ENCODE results near the gene MPND.

The MPND gene

DNA sequence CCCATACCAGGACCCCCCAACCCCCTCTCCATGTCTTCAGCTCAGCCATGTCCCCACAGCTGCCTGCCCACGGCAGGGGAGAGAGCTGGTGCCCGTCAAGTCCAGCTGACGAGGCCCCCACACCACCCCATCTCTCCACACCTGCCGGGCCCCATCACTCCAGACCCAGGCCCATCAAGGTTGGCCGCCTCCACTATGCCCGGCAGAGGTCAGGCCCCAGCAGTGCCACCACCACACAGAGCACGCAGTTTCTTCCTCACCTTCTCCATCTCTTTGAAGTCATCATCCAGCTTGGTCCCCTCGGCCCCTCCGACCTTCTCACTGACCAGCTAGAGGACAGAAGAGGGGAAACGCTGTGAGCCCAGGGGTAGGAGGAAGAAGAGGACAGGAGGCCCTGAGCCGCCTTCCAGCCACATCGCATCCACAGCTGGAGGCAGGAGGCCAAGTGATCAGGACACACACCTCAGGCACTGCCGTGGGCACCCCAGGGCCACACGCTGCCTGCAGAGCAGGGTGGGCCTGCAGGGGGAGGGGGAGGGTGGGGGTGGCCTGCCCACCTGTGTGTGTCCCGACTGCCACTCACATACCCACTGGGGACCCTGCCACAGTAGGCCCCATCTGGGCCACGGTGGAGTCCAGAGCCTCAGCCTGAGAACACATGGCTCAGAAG is 23.4 kb downstream of the MPND start:
- no peak for DNase-seq (ENCODE audit: low read depth)

DNA sequence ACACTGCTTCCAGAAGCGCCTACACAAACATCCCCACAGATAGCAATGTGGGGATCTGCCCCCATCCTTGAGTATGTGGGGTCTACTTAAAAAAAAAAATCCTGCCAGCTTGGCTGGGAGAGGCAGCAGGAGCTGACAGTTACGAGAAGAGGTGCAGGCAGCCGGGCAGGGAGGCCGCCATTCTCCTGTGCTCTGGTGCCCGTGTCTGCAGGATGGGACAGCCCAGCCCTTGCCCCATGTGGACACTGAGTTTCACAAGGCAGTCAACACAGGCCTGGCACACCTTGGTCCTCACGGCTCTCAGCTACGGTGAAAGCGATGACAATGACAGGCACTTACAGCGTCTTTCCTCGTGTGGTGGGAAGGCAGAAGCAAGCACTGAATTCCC is 24.0 kb downstream of the MPND start:
- DNase-seq (ENCODE audit: low read depth) = no peak

DNA sequence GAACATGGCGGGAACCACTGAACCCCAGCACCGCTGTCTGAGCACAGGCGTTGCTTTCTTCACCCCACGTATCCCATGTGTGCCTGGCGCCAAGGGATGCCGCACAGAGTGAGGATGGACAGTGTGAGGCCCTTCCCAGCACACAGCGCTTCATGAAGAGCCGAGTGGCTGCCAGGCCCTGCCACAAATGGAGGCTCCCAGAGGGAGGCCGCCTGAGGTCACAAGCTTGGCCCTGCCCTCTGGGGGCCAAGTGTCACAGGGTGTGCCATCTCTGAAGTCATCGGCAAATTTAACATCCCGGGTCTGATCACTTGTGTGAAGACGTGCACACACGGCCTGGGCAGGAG is 24.4 kb downstream of the MPND start:
- DNase-seq (ENCODE audit: low read depth) = no peak

DNA sequence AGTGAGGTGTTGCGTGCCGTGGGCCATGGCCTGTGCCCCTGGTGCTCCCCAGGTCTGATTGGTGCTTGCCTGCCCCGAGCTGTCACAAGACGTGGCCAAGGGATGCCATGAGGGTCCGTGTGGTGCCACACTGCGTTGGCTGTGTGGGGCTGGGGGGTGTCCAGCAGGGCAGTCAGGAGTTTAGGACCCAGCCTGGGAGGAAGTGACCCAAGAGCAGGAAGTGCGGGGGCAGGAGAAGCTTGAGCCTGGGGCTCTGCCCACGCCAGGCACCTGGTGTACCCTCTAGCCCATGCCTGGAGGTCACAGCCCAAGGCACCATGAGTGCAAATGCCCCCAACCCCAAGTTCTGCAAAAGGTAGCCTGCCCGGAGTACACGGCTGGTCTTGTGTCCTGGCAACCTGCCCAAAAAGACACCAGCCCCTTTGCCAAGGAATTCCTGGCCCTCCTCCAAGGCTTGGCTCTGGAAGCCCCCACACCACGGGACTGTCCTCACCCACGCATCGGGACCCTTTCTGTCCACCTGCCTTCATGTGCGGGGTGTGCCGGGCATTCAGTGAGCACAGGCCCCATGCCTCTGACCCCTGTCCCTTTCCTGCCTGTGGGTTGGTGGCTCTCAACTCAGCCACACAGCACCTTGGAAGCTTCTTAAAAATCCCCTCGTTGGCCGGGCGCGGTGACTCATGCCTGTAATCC is 24.9 kb downstream of the MPND start:
- DNase-seq (ENCODE audit: low read depth) = no peak

DNA sequence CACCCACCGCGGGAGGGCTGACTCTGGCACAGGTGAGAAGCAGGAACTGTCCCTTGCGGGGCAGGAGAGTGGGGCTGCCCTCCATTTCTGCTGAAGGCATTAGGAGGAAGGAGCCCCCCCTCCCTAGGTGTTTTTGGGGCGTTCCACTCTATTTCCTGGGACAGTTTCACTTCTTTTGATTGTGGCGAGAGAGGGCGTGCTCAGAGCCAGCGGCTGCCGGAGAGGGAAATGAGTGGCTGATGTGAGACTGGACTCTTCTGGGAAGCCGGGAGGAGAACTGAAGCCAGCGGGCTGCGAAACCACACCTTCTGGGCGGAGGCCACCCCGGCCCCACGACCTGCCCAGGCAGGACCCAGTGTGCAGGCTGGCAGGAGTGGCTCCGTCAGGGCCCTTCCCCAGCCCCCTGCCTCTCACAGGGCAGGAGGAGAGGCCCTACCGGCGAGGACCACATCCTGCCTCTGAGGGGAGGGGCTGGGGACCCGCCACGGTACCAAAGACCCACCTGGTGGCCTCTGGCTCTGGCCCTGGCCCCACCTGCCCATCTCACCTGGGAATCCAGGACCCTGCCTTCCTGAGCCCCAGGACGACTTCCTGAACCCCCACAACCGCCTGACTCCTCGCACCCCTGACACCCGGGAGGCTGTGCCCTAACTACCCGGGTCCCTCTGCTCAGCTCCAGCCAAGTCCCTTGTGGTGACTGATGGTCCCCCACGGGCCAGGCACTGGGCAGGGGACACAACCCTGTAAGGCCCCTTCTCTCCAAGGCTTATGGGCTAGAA is 25.9 kb downstream of the MPND start:
- peak; percentile 47 for DNase-seq (ENCODE audit: low read depth)

DNA sequence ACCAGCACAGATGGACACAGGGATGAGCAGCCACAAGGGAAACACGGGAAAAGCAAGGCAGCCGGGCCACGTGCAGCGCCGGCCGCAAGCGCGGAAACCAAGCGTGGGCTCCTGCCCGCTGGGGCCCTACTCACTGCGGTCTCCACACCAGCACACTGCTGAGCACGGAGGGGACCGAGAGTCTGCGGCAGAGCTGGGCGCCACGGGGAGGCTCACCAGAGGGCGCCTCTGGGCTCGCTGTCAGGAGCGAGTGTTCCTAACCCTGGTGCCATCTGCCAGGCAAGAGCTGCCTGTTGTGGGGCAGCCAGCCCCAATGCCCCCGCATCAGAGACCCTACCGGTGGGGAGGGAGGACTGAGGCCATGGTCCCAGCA is 26.5 kb downstream of the MPND start:
- DNase-seq (ENCODE audit: low read depth) = peak; percentile 66

DNA sequence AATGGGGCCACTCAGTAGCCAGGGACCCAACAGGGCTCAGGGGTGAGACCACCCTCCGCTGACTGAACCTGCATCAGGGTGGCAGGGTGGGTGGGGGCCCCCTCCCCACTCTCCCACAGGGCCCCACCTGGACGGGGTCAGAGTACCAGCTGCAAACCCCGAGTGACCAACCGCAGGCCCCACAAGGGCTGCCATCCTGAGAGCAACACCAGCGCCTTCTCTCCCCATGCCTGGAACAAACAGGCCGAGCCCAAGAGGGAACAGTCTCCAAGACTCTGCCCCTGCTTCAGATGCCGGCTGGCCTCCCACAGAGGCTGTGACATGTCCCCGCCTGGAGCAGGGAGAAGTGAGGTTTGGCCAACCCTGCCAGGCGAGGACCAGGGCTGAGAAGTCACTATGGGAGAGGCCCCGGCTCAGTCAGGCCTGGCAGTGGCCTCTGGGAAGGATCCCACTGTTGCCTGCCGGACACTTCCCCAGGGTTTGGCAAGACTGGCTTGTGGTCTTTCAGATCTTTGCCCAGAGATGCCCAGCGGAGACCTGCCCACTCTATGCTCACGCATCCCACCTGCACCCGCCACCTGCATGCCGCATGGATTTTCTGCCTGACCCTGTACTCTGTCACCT is 27.2 kb downstream of the MPND start:
- DNase-seq (ENCODE audit: low read depth) = no peak

DNA sequence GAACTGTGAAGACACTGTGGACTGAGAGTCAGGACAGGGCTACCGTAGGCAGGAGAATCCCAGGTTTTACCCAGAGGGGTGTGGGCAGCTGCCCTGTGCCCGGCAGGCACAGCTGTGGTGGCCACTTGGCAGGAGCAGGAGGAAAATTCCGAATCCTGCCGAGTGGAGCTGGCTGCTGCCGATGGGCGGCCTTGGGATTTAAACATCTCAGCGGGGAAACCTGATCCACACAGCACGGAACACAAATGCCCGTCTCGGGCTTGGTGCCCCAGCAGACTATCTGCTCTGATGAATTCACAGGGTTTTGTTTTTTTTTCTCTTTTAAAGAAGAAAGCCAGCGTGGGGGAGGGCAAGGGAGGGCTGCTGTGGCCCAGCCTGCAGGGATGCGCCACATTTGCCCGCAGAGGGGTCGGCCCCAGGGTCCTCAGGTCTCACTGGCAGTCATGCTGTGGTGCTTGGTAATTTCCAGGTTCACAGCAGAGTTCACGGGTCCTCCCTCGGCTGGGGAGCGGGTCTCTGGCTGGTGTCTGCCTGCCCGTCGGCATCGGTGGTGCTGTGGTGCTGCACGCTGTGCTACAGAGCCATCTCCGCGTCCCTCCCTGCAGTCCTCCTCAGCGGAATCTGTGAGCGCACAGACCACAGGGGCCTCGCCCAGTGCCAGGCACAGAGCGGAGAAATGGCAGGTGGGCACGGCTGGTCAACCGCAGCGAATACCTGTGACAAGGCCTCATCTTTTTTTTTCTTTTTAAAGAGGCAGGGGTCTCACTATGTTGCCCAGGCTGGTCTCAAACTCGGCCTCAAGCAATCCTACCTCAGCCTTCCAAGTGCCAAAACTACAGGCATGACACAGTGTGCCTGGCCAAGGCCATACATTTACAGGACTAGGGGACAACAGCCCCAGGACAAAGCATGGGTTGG is 28.1 kb downstream of the MPND start:
- no peak for DNase-seq (ENCODE audit: low read depth)

DNA sequence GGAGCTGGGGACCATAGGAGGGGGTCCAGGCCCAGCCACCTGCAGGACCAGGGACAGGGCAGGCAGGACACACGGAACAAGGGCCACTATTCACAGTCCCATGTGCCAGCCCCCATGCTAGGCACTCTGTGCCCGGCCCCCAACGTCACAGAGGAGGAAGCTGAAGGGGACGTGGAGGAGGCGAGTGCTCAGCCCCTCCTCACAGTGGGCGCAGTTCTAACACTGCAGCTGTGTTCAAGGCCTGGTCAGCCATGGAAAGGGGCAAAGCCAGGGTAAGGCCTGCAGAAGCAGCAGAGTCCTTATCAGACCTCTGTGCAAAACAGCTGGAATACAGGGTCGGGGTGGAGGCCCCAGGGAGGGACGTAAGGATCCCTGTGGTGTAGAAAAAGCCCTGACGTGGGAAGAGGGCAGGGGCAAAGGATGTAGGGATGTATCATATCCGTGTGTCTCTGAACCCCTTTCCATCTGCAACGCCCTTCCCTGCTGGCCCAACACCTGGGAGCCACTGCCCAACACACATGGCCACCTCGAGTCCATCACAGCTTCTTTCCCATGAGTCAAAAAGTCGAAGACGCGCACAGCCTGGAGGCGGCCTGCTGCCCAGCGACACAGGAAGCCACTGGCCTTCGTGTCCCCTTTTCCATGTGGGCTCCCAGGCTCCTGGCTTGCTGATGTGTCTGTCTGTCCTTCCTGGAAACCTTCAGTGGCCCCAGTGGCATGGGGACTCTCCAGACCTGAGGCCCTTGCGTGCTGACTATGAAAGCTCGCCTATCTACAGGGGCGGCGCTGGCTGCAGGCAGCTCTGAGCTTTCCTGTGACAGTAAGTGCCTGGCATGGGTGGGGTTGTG is 29.0 kb downstream of the MPND start:
- no peak for DNase-seq (ENCODE audit: low read depth)

DNA sequence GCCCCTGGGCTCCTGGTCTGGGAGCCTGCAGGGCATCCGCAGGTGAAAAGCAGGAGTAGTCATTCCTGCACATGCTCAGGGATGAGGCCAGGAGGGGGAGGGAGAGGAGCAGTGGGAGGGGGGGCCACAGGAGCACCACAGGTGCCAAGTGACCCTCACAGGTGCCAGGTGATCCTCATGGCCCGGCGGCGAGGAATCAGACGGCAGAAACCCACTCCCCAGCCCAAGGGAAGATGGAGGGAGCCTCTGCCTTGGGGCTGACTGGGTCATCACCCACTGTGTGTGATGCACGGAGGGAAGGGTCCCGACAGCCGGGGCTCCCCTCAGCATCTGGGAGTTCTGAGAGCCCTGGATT is 29.6 kb downstream of the MPND start:
- no peak for DNase-seq (ENCODE audit: low read depth)

DNA sequence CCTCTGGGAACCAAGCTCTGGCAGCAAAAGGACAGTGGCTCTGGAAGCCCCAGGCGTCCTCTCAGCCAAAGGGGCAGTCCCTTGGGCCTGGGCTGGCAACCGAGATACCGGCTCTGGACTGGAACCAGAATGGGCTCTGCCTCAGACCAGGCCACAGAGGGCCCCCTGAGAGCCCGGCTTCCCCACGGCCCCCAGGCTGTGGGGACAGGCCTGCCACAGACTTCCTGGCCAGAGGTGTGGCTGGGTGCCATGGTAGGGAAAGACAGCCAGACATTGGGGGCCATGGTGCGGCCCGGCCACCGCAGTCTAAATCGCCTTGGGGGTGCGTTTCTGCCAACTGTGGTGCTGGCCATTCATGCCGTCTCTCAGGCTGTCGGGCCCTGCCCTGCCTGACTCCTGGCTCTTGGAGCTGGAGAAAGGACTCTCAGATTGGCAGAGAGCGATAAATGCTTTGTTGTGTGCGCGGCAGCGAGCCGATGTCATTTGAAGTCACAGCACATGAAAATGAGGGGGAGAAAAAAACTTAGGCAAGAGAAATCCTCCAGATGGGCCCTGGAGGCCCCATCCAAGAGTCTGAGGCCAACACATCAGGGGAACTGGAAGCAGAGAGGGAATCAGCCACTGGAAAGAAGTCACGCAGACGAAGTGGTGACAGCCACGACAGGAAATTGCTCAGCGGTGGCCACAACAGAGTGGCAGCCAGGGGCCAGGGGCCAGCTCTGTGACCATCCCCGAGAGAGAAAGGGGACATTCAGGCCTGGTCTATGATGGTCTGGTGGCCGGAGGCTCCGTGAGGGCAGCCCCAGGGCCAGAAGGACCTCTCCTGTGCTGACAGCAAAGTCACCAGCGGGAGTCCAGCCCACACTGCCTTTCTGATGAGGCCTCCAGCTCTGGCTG is 30.5 kb downstream of the MPND start:
- no peak for DNase-seq (ENCODE audit: low read depth)

DNA sequence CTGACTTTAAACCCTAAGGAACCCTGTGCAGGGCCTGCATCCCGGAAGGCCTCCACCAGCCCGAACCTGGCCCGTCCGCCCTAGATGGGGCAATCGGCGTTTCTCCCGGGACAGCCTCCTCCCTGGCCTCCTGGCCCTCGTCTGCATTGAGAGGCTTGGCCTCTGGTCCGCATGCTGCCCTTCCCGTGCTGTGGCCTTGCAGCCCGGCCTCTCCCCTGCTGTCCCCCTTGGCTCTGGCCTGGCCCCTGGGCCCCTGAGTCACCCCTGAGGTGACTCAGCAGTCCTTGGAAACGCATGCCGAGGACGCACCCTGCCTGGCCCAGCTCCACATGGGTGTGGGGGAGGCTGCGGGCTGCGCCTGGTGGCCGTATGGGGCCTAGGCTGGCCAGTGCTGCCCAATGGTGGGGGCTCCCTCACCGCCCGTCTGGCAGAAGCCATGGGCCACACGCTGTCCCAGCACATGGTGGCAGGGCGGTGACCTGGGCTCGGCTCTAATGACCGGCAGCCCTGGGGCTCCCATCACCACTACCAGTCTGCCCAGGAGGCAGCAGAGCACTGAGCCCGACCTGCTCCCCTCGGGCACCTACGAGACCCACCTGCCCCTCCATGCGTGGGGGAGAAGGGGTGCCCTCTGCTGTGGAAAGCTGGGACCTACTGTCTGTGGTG is 31.3 kb downstream of the MPND start:
- DNase-seq (ENCODE audit: low read depth) = no peak

DNA sequence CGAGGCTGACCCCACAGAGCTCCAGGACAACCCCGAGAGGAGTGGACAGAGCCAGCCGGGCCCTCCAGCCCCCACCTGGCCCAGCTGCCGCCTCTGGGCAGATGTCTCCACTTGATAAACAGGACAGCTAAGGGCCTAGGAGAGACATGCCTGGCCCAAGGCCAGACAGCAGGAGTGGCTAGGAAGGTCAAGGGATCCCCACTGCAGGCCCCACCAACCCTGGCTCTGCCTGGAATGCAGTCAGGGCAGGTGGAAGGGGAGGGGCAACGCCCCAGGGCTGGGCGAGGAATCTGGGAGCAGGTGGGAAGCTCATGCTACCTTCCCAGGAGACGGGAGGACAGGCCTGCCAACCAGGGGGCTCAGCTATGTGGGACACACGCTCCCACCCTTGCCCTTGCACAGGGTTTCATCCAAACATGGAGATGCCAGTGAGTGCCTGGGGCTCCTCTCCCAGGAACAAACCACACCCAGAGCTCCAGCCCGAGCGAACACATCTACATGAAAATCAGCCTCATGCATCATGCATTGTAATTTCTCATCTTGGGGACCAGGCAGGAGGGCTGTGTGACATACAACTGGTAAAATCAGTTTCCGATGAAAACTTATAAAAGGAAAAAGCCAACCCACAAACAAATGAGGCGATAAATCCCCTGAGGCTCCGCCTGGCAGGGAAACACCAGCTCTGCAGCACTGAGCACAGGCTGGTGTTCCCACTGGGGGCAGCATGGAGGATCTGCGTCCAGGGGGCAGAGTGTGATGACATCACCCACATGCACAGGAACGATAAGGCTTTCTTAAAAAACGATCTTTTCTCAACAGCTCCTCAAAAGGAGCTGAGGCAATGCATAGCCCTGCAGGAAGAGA is 32.0 kb downstream of the MPND start:
- no peak for DNase-seq (ENCODE audit: low read depth)

DNA sequence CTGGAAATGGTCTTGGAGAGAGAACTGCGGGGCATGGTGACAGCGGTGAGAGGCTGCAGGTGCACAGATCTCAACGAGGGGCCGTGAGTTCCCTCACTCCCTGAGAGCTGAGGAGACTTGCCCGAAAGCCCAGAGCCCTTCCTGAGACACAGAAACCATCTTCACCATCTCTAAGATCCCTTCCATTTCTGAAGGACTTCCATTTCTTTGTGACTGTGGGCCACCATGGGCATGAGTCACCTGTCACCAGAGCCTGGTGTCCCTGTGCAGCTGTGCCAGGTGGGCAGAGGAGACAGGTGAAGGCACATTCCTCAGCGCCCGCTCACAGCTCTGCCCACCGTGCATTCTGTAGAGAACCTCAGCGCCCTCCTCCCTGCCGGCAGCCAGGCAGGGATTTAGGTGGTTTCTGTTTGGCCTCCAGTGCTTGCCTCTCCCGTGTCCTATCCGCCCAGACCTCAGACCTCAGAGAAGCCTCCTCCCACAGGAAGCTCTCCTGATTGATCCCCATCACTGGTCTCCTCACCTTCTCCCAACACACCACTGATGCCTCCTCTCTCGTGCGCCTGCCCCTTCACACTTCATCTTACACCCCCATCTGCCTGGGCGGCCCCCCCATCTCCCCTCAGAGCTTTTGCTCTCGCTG is 32.8 kb downstream of the MPND start:
- no peak for DNase-seq (ENCODE audit: low read depth)

DNA sequence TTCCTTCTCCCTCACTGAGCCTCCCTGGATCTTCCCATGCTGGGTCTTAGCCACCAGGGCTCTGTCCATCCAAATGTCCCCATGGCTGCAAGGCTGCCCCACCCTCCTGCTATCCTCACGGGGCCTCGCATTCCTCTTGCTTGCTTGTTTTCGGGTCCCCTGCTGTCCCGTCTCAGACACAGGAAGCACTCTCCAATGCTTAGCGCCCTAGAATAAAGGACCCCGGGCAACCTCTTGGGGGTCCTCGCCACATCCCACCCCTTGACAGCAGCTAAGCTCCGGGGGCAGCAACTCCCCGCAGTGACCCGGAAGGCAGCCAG is 33.3 kb downstream of the MPND start:
- no peak for DNase-seq (ENCODE audit: low read depth)

DNA sequence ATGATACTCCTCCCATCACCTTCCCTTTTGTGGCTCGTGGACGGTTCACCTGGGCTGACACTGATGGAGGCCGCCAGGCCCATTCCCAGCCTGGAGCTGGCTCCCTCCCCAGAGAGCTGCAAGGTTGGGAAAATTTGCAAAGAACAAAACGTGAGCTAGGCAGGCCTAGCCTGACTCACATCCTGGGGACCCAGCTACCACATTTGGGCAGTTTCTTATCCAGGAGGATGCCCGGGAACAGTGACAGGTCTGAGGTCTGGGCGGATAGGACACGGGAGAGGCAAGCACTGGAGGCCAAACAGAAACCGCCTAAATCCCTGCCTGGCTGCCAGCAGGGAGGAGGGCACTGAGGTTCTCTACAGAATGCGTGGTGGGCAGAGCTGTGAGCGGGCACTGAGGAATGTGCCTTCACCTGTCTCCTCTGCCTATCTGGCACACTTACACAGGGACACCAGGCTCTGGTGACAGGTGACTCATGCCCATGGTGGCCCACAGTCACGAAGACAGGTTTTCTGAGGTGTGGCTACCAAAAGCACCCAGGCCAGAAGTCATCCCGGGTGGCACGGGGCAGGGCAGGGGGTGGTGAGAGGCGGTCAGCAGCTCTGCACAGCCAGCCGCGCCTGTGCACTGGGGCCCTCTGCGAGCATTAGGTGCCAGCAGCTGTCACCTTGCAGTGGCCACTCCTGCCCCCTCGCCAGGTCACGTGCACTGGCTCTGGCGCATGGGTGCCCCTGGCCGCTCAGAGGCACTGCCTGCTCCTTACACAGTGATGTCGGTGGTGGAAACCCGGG is 33.8 kb downstream of the MPND start:
- no peak for DNase-seq (ENCODE audit: low read depth)

DNA sequence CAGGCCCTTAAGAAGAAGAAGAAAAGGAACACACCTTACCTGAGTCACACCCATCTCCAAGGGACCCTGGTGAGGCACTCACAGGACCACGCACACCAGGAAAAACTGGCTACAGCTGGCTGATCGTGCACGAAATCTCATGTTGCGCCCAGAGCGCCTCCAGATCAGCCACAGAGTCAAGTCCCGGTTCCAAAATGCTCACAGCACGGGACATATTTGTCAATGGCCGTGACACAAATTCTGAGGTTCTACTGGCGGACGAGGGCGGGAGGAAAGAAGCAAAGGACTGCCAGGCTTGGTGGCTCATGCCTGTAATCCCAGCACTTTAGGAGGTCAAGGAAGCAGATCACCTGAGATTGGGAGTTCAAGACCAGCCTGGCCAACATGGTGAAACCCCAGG is 35.5 kb downstream of the MPND start:
- DNase-seq (ENCODE audit: low read depth) = no peak

All from stimulated activated CD4-positive, alpha-beta T cell treated with anti-CD3 and anti-CD28 coated beads, Interleukin-2, amount 100 ng/mL, for 4 hours (primary cell).